Kidney (tissue), 14 donors: ENCODE results near the gene GDF3. TPM values are rescaled to one million over a fixed set of nuclear protein-coding genes. Genes with fewer than 3 reads are reported as not detected.

ENCODE experiments used
- DNase-seq, 5 donors: peaks; one replicate each; pipeline ENCODE4 v3.0.0-alpha.2; 2013 to 2020
- FAIRE-seq: peaks from 2 replicates; lab custom pipeline; 2012; peaks lifted over from hg19 to GRCh38; lab: Jason Lieb, UNC
- H3K27ac ChIP-seq, 2 donors: one replicate each; pipeline ENCODE4 v1.7.0; 2013; ENCODE audit warnings: low read depth in 2 of 2, low read length in 2 of 2, inconsistent platforms in 1 of 2
- H3K27me3 ChIP-seq: one replicate; pipeline ENCODE4 v1.7.1; 2013; ENCODE audit warnings: low read length, inconsistent platforms; ENCODE audit not compliant: control insufficient read depth, insufficient read depth
- H3K36me3 ChIP-seq, 3 donors: one replicate each; pipeline versions ENCODE4 v1.7.0 to v1.7.1; 2013; ENCODE audit warnings: low read length in 3 of 3, control low read depth in 1 of 3, inconsistent platforms in 1 of 3; ENCODE audit not compliant: insufficient read depth in 3 of 3, control insufficient read depth in 2 of 3
- H3K4me1 ChIP-seq, 3 donors: one replicate each; pipeline versions ENCODE4 v1.7.0 to v1.7.1; 2013; ENCODE audit warnings: low read length in 3 of 3, inconsistent platforms in 1 of 3, low read depth in 1 of 3; ENCODE audit not compliant: control insufficient read depth in 2 of 3, insufficient read depth in 2 of 3
- H3K4me3 ChIP-seq, 3 donors: one replicate each; pipeline versions ENCODE4 v1.7.0 to v1.8.1; 2013; ENCODE audit warnings: low read length in 3 of 3, control low read depth in 1 of 3, inconsistent platforms in 1 of 3
- H3K9ac ChIP-seq, 3 donors: one replicate each; pipeline versions ENCODE4 v1.7.0 to v1.7.1; 2013; ENCODE audit warnings: low read length in 3 of 3, control low read depth in 1 of 3, inconsistent platforms in 1 of 3
- H3K9me3 ChIP-seq, 3 donors: one replicate each; pipeline versions ENCODE4 v1.7.0 to v1.7.1; 2013; ENCODE audit warnings: low read length in 3 of 3, control low read depth in 1 of 3, inconsistent platforms in 1 of 3; ENCODE audit not compliant: control insufficient read depth in 2 of 3, insufficient read depth in 1 of 3
- CTCF ChIP-seq: IDR thresholded peaks from 3 replicates; pipeline ENCODE4 v1.5.1; 2012; ENCODE audit warnings: mild to moderate bottlenecking, moderate library complexity, borderline replicate concordance; ENCODE audit not compliant: insufficient read depth; ENCODE audit errors: extremely low read depth
- intact Hi-C: fragments of 100-400 bp; cut with DNase I; formaldehyde crosslinking; loops from one replicate; pipeline ENCODE4 v1.11.1; 2022
- polyA plus RNA-seq: library from polyadenylated mRNA; stranded (reverse); fragments of 350-450 nt; fragmentation: Illumina TruSeq; extraction: RNeasy Lipid Tissue Mini Kit (QIAGEN cat#74804); gene quantifications from one replicate; pipeline ENCODE4 v1.2.3, GENCODE V29; 2014; ENCODE audit warnings: low read depth, low replicate concordance; ENCODE audit not compliant: insufficient read depth
- total RNA-seq: library from RNA; stranded (reverse); fragmentation: NEBNext Ultra II Directional; extraction: Animal tissue kit (Norgen Biotek cat#: 25700); gene quantifications from one replicate; pipeline ENCODE4 v1.2.1, GENCODE V29; 2021
- donor health status: control.
- donor health status: control.
- donor health status: control.
- donor health status: control.
- donor health status: control.
- donor health status: DM: yes; HTN: yes; CAD: no.
- donor health status: Normal renal cell carcinoma (clear cell type).

Gene GDF3
- total and polyA plus RNA-seq, 2 donors from 2014 or later = 0.66 to 1.6 TPM

GRCh38 chr12:7709969-7710675 lies 14.5 kb upstream of the GDF3 start:
- TF ChIP-seq CTCF = no peak
- H3K9ac ChIP-seq = no peak overlapping the region
- H3K36me3 ChIP-seq = no peaks in the 10 kb centered on the region
- H3K9me3 ChIP-seq = no peaks in the 10 kb centered on the region
- H3K4me3 ChIP-seq = no peak overlapping the region
- H3K27me3 ChIP-seq = no peaks in the 10 kb centered on the region
- DNase-seq (no peak), FAIRE-seq (no peak)
- intact Hi-C loops = no loop called here
- H3K27ac ChIP-seq = no peak overlapping the region
- H3K4me1 ChIP-seq = no peaks in the 10 kb centered on the region

- Histone ChIP-seq H3K9ac (no peak overlapping the region), H3K9me3 (no peaks in the 10 kb centered on the region), H3K27ac (no peak overlapping the region), H3K36me3 (no peaks in the 10 kb centered on the region), H3K27me3 (no peaks in the 10 kb centered on the region), H3K4me1 (no peaks in the 10 kb centered on the region), H3K4me3 (no peak overlapping the region)
- no peak for TF ChIP-seq CTCF
- intact Hi-C loops = no loop called here
- DNase-seq (no peak), FAIRE-seq (no peak)
Observed at GRCh38 chr12:7705846-7706245, 10.3 kb upstream of the GDF3 start.

- intact Hi-C loops = no loop called here
- no peak overlapping the region for H3K4me3 ChIP-seq
- H3K9ac ChIP-seq = no peak overlapping the region
- no peak overlapping the region for H3K27ac ChIP-seq
- H3K9me3 ChIP-seq = no peaks in the 10 kb centered on the region
- TF ChIP-seq CTCF = no peak
- H3K36me3 ChIP-seq = no peaks in the 10 kb centered on the region
- H3K4me1 ChIP-seq = no peaks in the 10 kb centered on the region
- DNase-seq (peak in 1 of 5 donors; percentile 42), FAIRE-seq (no peak)
- H3K27me3 ChIP-seq = no peaks in the 10 kb centered on the region
Observed at GRCh38 chr12:7695237-7695560, 376 bp downstream of the GDF3 start.
